ENCODE measurements around the gene RTKN.

DNA sequence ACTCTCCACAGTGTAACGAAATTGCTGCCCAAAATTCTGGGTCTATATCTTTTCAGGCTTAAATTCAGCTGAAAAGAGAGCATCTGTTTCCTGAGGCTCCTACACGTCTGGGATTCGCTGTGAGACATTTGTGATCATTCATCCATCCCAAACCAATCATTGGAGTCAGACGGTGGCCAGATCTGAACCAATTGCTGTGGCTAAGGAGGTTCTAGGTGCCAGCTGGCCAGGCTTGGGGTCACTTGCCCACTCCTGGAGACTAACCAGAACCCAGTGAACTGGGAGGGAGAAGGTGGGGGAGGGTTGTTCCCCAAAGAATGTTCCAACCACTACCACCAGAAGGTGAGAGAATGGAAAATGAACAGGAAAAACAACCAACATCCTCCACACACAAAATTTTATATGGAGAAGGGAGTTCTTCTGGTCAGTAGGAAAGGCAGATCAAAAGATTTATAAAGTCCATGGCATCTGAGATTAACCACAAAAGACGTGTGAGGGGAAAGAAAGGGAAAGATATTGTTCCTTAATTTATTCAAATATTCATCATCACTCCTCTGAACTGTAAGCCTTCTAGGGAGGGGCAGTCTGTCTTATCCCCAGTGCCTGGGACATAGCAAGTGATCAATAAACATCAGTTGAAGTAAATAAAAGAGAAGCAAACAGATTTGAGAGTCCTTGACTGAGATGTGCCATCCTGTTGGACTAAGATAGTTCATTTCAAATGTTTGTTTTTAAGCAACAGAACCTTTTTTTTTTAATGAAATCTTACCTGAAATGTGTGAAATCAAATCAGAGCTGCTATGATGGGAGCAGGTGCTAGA is 3.0 kb upstream of the RTKN start:
- TF ChIP-seq CTCF (IDR thresholded peaks at IDR 0.05) (no peak), POLR2A (IDR thresholded peaks at IDR 0.05) (no peak)

Data from heart left ventricle (tissue), 13 donors.